Activated T-helper 9 cell treated with anti-CD3 and anti-CD28 coated beads, Interleukin-2, amount 50 U/mL, for 16 hours (primary cell): ENCODE results near the gene TUBG2.

Experiments used
- DNase-seq: peaks from one replicate; pipeline ENCODE4 v3.0.0-alpha.2; 2020; ENCODE audit warnings: low read depth

TUBG2 gene

DNA sequence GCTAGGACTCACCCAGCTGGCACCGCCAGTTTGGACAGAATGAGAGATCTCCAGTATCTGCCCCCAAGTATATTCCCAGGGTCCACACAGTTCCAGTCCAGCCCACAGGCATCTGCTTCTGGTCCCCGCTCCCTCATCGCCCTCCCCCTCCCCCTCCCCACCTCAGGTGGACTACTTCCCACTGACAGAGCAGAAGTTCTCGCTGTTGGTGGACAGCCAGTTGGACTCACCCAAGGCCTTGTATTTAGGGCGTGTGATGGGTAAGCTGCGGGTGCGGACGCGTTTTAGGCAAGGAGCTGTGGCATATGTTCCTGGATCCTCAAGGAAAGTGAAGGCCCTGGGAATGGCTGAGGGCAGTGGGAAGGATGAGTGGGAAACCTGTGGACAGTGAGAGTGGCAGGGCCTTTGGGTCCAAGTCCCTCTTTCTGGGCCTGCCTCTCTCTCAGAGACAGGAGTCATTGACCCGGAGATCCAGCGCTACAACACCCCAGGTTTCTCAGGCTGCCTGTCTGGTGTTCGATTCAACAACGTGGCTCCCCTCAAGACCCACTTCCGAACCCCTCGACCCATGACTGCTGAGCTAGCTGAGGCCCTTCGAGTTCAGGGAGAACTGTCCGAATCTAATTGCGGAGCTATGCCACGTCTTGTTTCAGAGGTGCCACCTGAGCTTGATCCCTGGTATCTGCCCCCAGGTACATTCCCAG, 38.2 kb downstream of the TUBG2 start:
- DNase-seq, result no peak

- no peak for DNase-seq
These were observed 39.8 kb downstream of the TUBG2 start for GRCh38 chr17:42698736-42699414.

DNA sequence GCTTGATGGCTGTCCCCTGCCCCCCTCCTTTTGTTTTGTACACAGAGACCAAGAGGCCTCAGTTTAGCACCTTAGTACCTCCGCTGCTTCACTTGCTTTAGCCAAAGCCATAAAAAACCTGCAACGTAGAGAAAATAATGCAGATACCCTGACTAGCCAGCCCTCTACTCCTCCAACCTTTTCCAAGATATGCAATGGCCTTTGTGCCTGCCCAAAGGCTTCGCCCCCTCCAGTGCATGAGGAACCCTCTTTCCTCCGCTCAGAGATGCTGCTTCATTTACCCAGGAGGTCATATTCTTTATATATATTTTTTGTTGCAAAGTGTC, 40.3 kb downstream of the TUBG2 start:
- DNase-seq, result no peak

DNA sequence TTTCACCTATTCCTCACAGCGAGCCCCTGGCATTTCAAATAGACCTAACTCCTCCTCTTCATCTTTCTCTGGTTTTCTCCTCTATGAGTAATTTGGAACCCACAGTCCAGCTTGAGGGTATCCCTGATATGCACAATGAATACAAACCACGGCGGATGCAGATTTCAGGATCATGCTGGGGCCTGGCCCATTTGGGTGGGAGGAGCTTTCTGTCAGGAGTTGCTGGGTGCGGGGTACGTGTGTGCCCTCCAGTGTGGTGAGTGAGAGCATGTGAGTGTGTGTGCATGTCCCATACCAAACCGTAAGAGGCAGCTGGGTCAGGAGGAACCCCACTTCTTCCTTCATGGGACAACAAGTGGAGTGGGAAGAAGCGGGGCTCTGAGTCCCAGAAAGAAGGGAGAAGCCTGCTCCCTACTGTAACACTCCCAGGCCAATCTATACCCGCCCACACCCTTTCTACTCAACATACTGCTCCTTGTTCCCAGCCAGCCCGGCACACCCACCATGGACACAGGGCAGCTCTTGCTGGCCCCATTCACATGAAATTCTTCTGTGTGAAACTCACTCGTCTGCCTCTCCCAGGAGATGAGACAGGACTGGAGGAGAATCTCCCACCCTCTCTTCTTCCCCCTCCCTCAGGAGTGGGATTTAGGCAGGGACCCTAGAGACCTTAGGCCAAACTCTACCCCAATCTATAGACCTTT, 41.7 kb downstream of the TUBG2 start:
- no peak for DNase-seq

DNA sequence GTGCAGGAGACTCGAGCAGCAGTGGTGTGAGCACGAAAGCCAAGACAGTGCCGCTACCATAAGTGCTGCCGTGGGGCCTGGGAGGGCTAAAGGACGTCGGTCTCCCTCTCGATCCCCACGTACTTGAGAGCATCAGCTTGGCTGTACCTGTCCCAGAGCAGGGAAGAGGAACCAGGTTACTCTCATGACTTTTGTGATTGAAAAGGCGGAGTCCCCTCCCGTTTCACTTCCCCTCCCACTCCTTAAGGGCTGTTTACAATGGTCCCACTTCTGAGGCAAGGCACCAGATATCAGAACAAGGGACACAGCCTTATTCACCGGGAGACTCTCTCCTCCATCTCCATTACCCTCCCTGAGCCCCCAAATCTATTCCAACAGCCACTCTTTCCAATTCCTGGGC, 43.4 kb downstream of the TUBG2 start:
- no peak for DNase-seq

DNA sequence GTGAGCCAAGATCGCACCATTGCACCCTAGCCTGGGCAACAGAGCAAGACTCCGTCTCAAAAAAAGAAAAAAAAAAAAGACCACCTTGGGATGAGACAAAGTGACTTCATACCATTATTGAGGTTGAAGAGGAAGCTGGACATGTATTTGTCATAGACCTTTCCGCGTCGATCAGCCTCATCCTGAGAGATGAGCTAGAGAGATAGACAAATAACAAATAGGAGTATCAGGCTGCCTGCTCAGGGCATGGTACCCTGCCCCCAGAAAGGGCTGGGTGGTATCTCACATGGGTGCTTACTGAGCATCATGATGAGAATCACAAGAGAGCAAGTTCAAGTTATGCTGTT, 45.4 kb downstream of the TUBG2 start:
- no peak for DNase-seq

- no peak for DNase-seq
These were observed 45.9 kb downstream of the TUBG2 start for GRCh38 chr17:42704837-42705494.

DNA sequence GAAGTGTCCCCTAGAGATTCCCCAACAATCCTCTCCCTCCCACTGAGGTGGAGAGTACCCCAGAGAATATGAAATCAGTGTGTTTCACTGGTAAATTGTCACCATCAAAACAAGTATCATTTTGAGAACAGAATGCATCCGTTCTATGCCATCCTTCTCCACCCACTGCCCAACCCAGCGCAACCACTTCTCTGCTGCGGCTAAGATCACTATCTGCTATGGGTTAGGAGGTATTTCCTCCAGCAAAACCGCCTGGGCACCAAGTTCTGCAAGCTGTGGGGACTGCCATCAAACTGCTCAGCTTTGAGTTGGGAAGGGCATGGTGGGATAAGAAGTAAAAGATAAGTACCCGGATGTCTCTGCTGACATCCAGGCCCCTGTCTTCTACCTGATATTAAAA, 47.6 kb downstream of the TUBG2 start:
- no peak for DNase-seq

DNA sequence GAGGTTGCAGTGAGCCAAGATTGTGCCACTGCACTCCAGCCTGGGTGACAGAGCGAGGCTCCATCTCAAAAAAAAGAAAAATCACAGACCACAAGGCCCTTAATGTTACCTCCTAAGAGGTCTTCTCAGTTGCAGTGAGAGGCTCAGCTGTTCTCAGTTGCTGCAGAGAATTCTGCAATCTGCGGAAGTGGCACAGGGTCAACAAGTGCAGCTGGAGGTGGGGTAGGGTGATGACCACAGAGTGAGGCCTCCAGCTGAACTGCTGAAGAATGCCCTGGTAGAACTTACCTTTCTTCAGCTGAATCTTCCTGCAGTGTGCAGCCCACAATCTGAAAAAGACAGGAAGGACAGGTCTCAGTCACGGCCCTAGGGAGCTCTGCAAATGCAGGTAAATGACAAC, 49.5 kb downstream of the TUBG2 start:
- DNase-seq, result no peak

GRCh38 chr17:42709561-42709960, 50.5 kb downstream of the TUBG2 start:
- no peak for DNase-seq
